ENCODE data around the gene RPL18A. TPM values are rescaled to one million over a fixed set of nuclear protein-coding genes. Genes with fewer than 3 reads are reported as not detected.

The RPL18A gene
- total RNA-seq, 1 experiment from 2014 or later = 2,837 TPM

- H3K9me3 ChIP-seq (ENCODE audit: control insufficient read depth, low read depth, low read length) = peaks cover 4% of the 10 kb centered on the region
- H2BK12ac ChIP-seq (ENCODE audit: insufficient read length, low read depth, low read length) = no peak overlapping the region
- H3K4me2 ChIP-seq (ENCODE audit: insufficient read depth, insufficient read length, low read length) = no peak overlapping the region
- no peak overlapping the region for H3K27ac ChIP-seq (ENCODE audit: insufficient read length, low read depth, low read length)
- no peak overlapping the region for H2AK5ac ChIP-seq (ENCODE audit: insufficient read length, low read length)
- no peak for TF ChIP-seq CTCF (conservative IDR thresholded peaks at IDR 0.05)
- DNase-seq = no peak
- no peaks in the 10 kb centered on the region for H3K27me3 ChIP-seq (ENCODE audit: insufficient read depth, low read length)
- no peaks in the 10 kb centered on the region for H3K79me2 ChIP-seq (ENCODE audit: insufficient read depth, low read length)
- no peak overlapping the region for H3T11ph ChIP-seq (ENCODE audit: low read length)
- no peak overlapping the region for H2BK20ac ChIP-seq (ENCODE audit: low read depth, low read length, poor library complexity, severe bottlenecking)
- H4K20me1 ChIP-seq (ENCODE audit: control insufficient read depth, insufficient read depth, insufficient read length) = no peaks in the 10 kb centered on the region
- no peaks in the 10 kb centered on the region for H3K79me1 ChIP-seq (ENCODE audit: insufficient read depth, low read depth, low read length, poor library complexity, severe bottlenecking)
- peaks cover 7 to 18% (median 13%) of the 10 kb centered on the region in 3 experiments for H3K36me3 Mint-ChIP-seq (ENCODE audit: insufficient read depth in 1 of 3, low read depth in 3 of 3)
- H3K27me3 Mint-ChIP-seq (ENCODE audit: low read depth) = peaks cover 3% of the 10 kb centered on the region; the same call in 1 of the 2 replicates
- no peak overlapping the region for H3K56ac ChIP-seq (ENCODE audit: insufficient read length, low read depth, low read length)
- no peak overlapping the region for H2BK5ac ChIP-seq (ENCODE audit: insufficient read length, low read length)
- H3K23me2 ChIP-seq (ENCODE audit: insufficient read length, low read depth, low read length, poor library complexity, severe bottlenecking) = no peaks in the 10 kb centered on the region
- H3K4ac ChIP-seq (ENCODE audit: low read depth, low read length) = no peak overlapping the region
- peaks cover 27 to 34% of the 10 kb centered on the region in 2 experiments for H3K9me3 Mint-ChIP-seq
- peaks cover 8% of the 10 kb centered on the region in 2 experiments for H3K4me1 Mint-ChIP-seq
- no peak overlapping the region for H2AFZ ChIP-seq (ENCODE audit: low read length)
- H3K27ac Mint-ChIP-seq = no peak overlapping the region; a peak in 1 of 7 replicates
- H3K14ac ChIP-seq (ENCODE audit: insufficient read depth, low read length) = no peak overlapping the region
- H3K4me3 Mint-ChIP-seq = no peak overlapping the region
- no peak overlapping the region for H3K18ac ChIP-seq (ENCODE audit: insufficient read length, low read depth, low read length)
- no peak overlapping the region for H4K91ac ChIP-seq (ENCODE audit: insufficient read length, low read depth, low read length)
- no peak overlapping the region for H2BK15ac ChIP-seq (ENCODE audit: low read depth, low read length)
- no peak overlapping the region for H3K9ac ChIP-seq (ENCODE audit: extremely low read depth, insufficient read length, low read length)
- no peak overlapping the region for H3K23ac ChIP-seq (ENCODE audit: insufficient read length, low read depth, low read length)
- no peak overlapping the region for H4K5ac ChIP-seq (ENCODE audit: insufficient read length, low read depth, low read length)
- no CpG with 5 or more reads among the region's 11 CpGs for WGBS (ENCODE audit: extremely low coverage, insufficient read length, low lambda C conversion rate)
- peaks cover 5% of the 10 kb centered on the region; the same call in 1 of the 2 replicates for H3K4me1 ChIP-seq (ENCODE audit: insufficient read depth, low read length)
- no peak overlapping the region for H2BK120ac ChIP-seq (ENCODE audit: low read depth, low read length, poor library complexity, severe bottlenecking)
- no peak overlapping the region for H4K8ac ChIP-seq (replicated peaks; ENCODE audit: insufficient read length, low read depth, low read length)
These were observed 51.2 kb downstream of the RPL18A start for GRCh38 chr19:17910791-17911360.

Other genes starting within 250 kb of the RPL18A start
- gene UNC13A, start 171.6 kb upstream of the RPL18A start, total RNA-seq (2021) = 21.6 and 22.2 TPM in 2 replicates
- 158 and 160 TPM in 2 replicates for gene MAP1S, start 140.4 kb upstream of the RPL18A start, total RNA-seq (2021)
- 13.1 and 13.7 TPM in 2 replicates for gene FCHO1, start 108.4 kb upstream of the RPL18A start, total RNA-seq (2021)
- gene B3GNT3, start 64.8 kb upstream of the RPL18A start, total RNA-seq (2021) = 0.96 and 1.0 TPM in 2 replicates
- gene INSL3, start 38.4 kb upstream of the RPL18A start, total RNA-seq (2021) = 0.61 and 0.63 TPM in 2 replicates
- 3.3 and 3.5 TPM in 2 replicates for gene JAK3, start 11.9 kb upstream of the RPL18A start, total RNA-seq (2021)
- gene SLC5A5, start 12.0 kb downstream of the RPL18A start, total RNA-seq (2021) = 1.7 and 1.8 TPM in 2 replicates
- 117 and 119 TPM in 2 replicates for gene CCDC124, start 73.1 kb downstream of the RPL18A start, total RNA-seq (2021)
- 8.4 and 9.2 TPM in 2 replicates for gene KCNN1, start 107.2 kb downstream of the RPL18A start, total RNA-seq (2021)
- gene ARRDC2, start 148.3 kb downstream of the RPL18A start, total RNA-seq (2021) = 9.5 and 10.5 TPM in 2 replicates
- not detected in 2 replicates for gene IL12RB1, start 227.0 kb downstream of the RPL18A start, total RNA-seq (2021)
- 9.6 and 10.4 TPM in 2 replicates for gene MAST3, start 237.9 kb downstream of the RPL18A start, total RNA-seq (2021)

Data from H9 (cell line).